Measurements from ENCODE around the gene ELFN2. TPM values are rescaled to one million over a fixed set of nuclear protein-coding genes. Genes with fewer than 3 reads are reported as not detected.

The ELFN2 gene
- total RNA-seq, 6 experiments from 2014 or later: 1.2 to 5.8 (median 1.4) TPM

- peaks cover 17% of the 10 kb centered on the region for H3K27me3 Mint-ChIP-seq (ENCODE audit: insufficient read depth)
- no peaks in the 10 kb centered on the region; the same call in 1 of the 2 replicates for H3K36me3 Mint-ChIP-seq (ENCODE audit: low read depth)
- no peak overlapping the region for H3K27ac Mint-ChIP-seq
- H3K4me3 Mint-ChIP-seq: no peak overlapping the region
- H3K9me3 Mint-ChIP-seq: no peaks in the 10 kb centered on the region
- no peak for TF ChIP-seq CTCF (IDR thresholded peaks at IDR 0.05)
- no peak for DNase-seq
- no peaks in the 10 kb centered on the region for H3K4me1 Mint-ChIP-seq (ENCODE audit: low read depth)
Observed at GRCh38 chr22:37375801-37376200, 51.5 kb downstream of the ELFN2 start.

- no peak for DNase-seq
Observed at GRCh38 chr22:37374571-37374970, 52.7 kb downstream of the ELFN2 start.

GRCh38 chr22:37373451-37373850 is 53.8 kb downstream of the ELFN2 start:
- DNase-seq: no peak
- H3K27ac Mint-ChIP-seq: no peak overlapping the region
- H3K27me3 Mint-ChIP-seq (ENCODE audit: insufficient read depth): peaks cover 17% of the 10 kb centered on the region
- H3K4me3 Mint-ChIP-seq: no peak overlapping the region
- no peak for TF ChIP-seq CTCF (IDR thresholded peaks at IDR 0.05)
- no peaks in the 10 kb centered on the region; the same call in 1 of the 2 replicates for H3K36me3 Mint-ChIP-seq (ENCODE audit: low read depth)
- no peaks in the 10 kb centered on the region for H3K4me1 Mint-ChIP-seq (ENCODE audit: low read depth)
- no peaks in the 10 kb centered on the region for H3K9me3 Mint-ChIP-seq

More at GRCh38 chr22:37374571-37374970, 52.7 kb downstream of the ELFN2 start:
- Mint-ChIP-seq H3K27ac (no peak overlapping the region), H3K4me3 (no peak overlapping the region), H3K4me1 (ENCODE audit: low read depth) (no peaks in the 10 kb centered on the region), H3K27me3 (ENCODE audit: insufficient read depth) (peaks cover 19% of the 10 kb centered on the region), H3K36me3 (ENCODE audit: low read depth) (no peaks in the 10 kb centered on the region; the same call in 1 of the 2 replicates), H3K9me3 (no peaks in the 10 kb centered on the region)
- TF ChIP-seq CTCF (IDR thresholded peaks at IDR 0.05): no peak

GRCh38 chr22:37371911-37372310 is 55.4 kb downstream of the ELFN2 start:
- TF ChIP-seq CTCF (IDR thresholded peaks at IDR 0.05): no peak
- no peaks in the 10 kb centered on the region for H3K4me1 Mint-ChIP-seq (ENCODE audit: low read depth)
- no peak overlapping the region for H3K4me3 Mint-ChIP-seq
- no peak for DNase-seq
- H3K27me3 Mint-ChIP-seq (ENCODE audit: insufficient read depth): peaks cover 8% of the 10 kb centered on the region
- no peak overlapping the region for H3K27ac Mint-ChIP-seq
- H3K9me3 Mint-ChIP-seq: no peaks in the 10 kb centered on the region
- no peaks in the 10 kb centered on the region; the same call in 1 of the 2 replicates for H3K36me3 Mint-ChIP-seq (ENCODE audit: low read depth)

GRCh38 chr22:37371491-37371890 is 55.8 kb downstream of the ELFN2 start:
- Mint-ChIP-seq H3K27ac (no peak overlapping the region), H3K27me3 (ENCODE audit: insufficient read depth) (peaks cover 7% of the 10 kb centered on the region), H3K4me1 (ENCODE audit: low read depth) (no peaks in the 10 kb centered on the region), H3K4me3 (no peak overlapping the region), H3K36me3 (ENCODE audit: low read depth) (no peaks in the 10 kb centered on the region; the same call in 1 of the 2 replicates), H3K9me3 (no peaks in the 10 kb centered on the region)
- TF ChIP-seq CTCF (IDR thresholded peaks at IDR 0.05): no peak
- no peak for DNase-seq
